GM12892 (cell line): ENCODE data around the gene EXD1.
"Not testable (repeated sequence)": the region's sequence is repeated elsewhere in the genome, so short reads cannot be mapped to it uniquely, and the experiment has no call there.

Experiments
- POLR2A ChIP-seq: IDR thresholded peaks from 2 replicates; pipeline ENCODE4 v1.6.1; 2011; ENCODE audit warnings: low read depth, low read length, control low read depth
- POLR2AphosphoS5 ChIP-seq: IDR thresholded peaks from 2 replicates; pipeline ENCODE4 v1.6.1; 2011; ENCODE audit warnings: low read depth, low read length, control low read depth

- TF ChIP-seq POLR2AphosphoS5, POLR2A: not testable (repeated sequence)
Measured at GRCh38 chr15:41235228-41235627, 4.7 kb upstream of the EXD1 start.
